AML-193 (cell line): ENCODE data around the gene CRTC1.
A peak's percentile ranks its signal among the peaks of the same experiment; 100 is the strongest.
"Not testable (repeated sequence)": the region's sequence is repeated elsewhere in the genome, so short reads cannot be mapped to it uniquely, and the experiment has no call there.

Experiments
- DNase-seq, 2 experiments: peaks; one replicate each; lab custom pipeline; 2025; lab: John Stamatoyannopoulos, UW

CRTC1 gene

DNA sequence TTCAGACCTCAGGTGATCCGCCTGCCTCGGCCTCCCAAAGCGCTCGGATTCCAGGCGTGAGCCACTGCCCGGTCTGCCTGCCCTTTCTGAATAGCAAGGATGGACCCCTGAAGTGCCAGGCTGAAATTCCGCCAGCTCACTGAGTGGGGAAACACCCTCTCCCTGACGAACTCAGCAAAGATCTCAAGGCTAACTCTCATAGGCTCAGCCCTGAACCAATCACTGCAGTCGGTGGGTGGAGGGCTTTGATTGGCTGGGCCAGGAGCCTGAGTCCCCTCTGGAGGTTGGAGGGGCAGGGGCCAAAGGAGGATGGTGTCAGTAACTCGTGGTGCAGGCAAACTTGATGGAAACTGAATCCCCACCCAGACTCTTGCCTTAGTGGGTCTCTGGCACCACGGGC, 118.9 kb downstream of the CRTC1 start:
- DNase-seq, result no peak

DNA sequence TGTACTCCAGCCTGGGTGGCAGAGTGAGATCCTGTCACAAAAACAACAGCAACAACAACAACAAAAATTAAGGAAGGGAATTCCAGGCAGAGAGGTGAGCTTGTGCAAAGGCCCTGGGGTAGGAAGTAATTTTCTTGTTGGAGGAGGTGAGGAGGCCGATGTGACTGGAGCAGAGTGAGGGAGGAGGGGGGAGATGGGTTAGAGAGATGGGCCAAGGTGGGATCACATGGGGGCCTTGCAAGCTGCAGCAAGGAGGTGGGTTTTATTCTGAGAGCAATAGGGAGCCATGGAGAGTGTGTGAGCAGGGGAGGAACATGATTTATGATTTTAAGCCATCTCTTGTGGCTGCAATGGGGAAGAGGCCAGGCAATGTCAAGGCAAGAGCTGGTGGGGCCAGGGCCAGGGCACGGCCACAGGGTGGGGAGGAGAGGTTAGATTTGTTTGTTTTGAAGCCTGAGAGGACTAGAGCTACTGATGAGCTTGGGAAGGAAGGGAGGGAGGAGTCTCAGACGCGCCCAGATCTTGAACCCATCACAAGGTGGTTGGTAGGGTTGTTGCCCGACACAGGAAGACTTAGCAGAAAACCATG, 120.2 kb downstream of the CRTC1 start:
- no peak for DNase-seq

DNA sequence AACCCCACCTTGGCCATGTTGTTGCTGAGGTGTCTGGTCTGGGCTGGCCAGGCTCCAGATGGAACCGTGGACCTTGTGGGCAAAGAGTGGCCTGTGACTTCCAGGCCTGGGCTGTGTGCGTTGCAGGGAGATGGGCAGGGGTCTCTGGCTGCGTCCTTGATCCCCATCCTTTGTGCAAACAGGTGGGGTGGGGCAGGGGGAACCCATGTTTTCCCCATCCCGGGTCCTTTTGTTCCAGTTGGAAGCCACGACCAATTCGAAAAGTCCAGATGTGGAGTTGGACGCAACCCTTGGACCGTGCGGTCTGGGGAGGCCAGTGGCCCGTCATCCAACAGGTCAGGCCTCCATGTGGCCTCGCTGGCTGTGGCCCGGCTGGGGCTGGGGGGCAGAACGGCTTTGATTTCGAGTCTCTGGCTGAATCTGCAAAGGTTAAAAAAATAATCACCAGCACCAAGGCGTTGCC, 120.7 kb downstream of the CRTC1 start:
- DNase-seq, result no peak

DNA sequence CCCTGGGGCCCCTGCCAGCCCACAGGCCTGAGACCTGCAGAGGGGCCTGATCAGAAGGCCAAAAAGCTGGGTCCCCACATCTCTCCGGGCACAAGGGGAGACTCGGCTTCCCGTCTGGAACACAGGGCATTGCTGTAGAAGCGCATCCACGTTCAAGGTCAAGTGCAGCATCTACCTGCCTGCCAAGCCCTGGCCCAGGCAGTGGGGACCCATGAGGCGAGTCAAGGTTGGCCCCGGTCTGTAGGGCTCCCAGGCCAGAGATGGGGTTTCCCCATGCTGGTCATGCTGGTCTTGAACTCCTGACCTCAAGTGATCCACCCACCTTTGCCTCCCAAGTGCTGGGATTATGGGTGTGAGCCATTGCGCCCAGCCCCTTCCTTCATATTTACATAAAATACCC, 121.2 kb downstream of the CRTC1 start:
- DNase-seq, result no peak

DNA sequence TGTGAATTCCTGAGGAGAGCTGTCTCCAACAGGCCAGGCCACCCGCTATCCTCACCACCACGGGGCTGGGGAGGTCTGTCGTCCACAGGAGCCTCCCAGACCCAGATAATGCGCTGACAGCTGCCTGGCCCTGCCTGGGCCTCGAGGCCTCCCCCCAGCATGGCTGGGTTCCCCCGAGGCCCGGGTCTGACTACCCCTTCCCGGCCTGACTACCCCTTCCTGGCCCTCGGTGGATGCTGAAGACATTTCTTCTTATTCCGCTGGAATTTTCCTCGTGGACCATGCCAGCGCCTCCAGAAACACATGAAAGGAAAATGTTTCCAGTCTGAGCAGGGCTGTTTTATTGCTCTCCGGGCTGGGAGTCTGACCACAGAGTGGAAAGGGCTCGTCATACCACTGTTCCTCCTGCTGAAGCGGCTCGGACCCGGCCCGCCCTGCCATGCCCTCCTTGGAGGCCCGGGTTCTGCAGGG, 124.4 kb downstream of the CRTC1 start:
- no peak for DNase-seq

DNA sequence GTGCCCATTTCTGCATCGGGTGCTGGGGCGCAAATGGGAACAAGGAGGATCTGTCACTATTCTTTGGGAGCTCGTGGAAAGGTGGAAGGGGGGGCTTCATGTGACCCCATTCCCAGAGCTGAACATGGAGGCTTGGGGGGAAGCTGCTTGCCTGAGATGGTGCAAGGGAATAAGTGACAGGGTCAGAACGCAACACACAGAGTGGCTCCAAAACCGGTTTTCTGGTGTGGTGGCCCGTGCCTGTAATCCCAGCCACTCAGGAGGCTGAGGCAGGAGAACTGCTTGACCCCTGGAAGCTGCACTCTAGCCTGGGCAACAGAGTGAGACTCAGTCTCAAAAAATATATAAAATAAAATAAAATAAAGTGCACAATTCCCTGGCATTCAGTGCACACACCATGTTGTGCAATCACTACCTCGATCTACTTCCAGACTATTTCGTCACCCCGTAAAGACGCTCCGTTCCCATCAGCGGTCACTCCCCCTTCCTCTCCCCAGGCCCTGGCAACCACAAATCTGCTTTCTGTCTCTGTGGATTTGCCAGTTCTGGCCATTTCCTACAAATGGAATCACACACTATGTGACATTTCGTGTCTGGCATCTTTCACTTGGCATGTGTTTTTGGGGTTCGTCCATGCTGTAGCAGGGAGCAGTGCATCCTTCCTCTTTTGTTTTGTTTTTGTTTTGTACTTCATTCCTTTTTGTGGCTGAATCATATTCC, 125.8 kb downstream of the CRTC1 start:
- peak; percentile 63 to 68 for DNase-seq

DNA sequence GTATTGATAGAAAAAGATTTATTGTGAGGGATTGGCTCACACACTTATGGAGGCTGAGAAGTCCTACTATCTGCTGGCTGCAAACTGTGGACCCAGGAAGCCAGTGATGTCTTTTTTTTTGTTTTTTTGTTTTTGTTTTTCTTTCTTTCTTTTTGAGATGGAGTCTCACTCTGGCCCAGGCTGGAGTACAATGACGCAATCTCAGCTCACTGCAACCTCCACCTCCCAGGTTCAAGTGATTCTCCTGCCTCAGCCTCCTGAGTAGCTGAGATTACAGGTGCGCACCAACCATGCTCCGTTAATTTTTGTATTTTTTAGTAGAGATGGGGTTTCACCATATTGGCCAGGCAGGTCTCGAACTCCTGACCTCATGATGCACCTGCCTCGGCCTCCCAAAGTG, 128.2 kb downstream of the CRTC1 start:
- not testable (repeated sequence) for DNase-seq

DNA sequence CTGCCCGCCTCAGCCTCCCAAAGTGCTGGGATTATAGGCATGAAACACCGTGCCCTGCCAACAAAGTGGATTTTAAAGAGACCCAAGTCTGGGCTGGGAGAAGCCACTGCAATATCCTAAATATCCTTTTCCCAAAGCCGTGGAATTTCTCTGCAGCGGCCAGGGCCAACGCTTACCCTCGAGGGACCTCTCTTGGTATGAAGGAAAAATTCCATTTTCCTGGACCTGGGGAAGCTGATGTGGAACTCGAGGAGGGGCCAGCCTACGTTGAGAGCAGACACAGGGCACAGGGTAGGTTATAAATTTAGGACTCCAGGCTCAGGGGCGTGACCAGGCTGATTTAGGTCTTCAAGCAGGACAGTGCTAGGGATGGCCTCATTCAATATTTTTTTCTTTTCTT, 130.6 kb downstream of the CRTC1 start:
- DNase-seq, result no peak

DNA sequence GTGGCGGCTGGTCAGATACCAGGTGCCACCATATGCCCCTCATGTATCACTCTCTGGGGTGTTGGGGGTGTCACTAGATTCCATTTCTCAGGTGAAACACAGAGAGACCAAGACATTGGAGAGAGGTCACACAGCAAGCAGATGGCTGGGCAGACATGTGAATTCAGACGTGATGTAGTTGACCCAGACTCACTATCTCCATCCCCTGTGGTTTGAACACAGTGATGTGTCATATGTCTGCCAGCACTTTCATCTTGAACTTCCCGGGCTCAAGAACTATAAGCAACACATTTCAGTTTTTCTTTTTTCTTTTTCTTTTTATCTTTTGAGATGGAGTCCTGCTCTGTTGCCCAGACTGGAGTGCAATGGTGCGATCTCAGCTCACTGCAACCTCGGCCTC, 132.2 kb downstream of the CRTC1 start:
- no peak for DNase-seq

DNA sequence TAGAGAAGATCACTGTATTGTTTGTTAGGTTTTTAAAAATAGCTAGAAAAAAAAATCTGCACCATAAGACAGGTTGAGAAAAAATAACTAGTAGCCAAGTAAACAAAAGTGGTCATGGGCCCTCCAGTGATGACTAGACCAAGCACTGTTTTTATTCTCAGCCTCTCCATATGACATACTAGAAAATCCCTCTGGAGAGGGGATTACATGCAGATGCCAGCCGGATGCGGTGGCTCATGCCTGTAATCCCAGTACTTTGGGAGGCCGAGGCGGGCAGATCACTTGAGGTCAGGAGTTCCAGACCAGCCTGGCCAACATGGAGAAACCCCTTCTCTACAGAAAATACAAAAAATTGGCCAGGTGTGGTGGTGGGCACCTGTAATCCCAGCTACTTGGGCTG, 133.2 kb downstream of the CRTC1 start:
- DNase-seq, result not testable (repeated sequence)

DNA sequence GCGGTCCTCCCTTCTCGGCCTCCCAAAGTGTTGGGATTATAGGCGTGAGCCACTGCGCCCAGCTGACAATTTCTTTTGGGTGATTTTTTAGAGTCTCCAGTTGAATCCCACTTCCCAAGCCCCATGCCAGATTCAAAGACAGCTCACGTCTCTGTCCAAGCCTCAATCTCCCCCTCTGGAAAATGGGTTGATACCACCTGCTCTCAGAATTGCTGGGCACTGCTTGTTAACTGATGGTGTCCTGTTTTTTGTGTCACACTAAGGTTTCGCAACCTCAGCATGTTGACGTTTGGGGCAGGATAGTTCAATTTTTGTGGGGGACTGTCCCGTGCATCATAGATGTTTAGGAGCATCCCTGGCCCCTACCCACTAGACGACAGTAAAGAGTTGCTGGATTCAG, 134.1 kb downstream of the CRTC1 start:
- no peak for DNase-seq

DNA sequence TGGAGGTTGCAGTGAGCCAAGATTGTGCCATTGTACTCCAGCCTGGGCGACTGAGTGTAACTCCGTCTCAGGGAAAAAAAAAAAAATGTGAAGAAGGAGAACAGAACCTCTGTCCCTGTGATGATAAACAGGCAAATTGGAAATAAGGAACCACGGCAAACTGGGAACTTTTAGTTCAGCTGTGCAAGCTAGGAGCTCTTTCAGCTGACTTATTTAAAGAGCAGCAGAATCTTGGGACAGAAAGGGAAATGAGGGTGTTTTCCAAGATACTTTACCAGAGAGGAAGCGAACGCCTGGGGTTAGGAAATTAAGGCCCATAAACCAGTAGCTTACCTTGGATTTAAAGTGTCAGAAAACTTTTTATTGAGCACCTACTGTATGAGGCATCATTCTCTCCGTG, 145.3 kb downstream of the CRTC1 start:
- DNase-seq, result no peak

DNA sequence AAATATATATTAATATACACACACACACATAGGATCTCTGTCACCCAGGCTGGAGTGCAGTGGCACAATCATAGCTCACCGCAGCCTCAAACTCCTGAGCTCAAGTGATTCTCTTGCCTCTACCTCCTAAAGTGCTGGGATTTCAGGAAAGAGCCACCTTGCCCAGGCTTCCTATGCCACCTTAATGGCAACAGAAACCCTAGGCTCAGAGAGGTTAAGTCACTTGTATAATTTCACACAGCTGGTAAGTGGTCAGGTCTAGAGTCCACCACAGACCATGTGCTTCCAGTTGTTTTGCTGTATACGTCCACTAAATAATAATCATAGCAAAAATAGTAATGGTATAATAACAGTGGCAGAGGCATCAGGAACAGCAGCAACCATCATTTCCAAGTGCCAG, 147.0 kb downstream of the CRTC1 start:
- no peak for DNase-seq

DNA sequence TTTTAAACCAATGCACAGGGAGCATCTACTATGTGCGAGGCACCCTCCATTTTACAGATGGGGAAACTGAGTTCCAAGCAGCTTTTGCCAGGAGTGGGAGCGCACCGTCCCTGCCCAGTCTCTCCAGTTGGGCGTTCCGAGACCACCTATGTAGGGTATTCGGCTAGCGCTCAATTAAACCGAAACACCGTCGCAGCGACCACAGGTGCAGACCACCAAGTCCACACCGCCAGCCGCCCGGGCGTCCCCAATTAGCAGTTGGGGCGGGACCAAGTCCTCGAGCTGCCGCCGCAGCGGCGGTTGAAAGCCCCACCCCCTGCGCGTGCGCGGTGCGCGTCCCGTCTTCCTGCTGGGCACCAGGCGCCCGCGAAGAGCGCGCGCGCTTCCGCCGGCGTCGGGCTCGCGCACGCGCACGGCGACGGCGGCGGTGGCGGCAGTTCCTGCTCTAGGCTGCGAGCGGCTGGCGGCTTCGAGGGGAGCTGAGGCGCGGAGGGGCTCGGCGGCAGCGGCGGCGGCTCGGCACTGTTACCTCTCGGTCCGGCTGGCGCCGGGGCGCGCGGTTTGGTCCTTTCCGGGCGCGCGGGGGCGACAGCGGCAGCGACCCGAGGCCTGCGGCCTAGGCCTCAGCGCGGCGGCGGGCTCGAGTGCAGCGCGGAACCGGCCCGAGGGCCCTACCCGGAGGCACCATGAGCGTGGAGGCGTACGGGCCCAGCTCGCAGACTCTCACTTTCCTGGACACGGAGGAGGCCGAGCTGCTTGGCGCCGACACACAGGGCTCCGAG, 148.2 kb downstream of the CRTC1 start, which contains the start of gene UPF1:
Gene UPF1, plus strand, starts transcription at position 436 of the 782 bp plus-strand sequence. Its CDS starts 251 bp downstream, at position 687.
- DNase-seq, result peak; percentile 79 to 85
